PFSK-1 (cell line): Measurements from ENCODE around the gene CERS3.

ENCODE experiments used
- SIN3A ChIP-seq: IDR thresholded peaks from 2 replicates; pipeline ENCODE4 v1.6.1; 2012; ENCODE audit warnings: mild to moderate bottlenecking, low read length, moderate library complexity, borderline replicate concordance; ENCODE audit not compliant: insufficient read depth
- TF ChIP-seq, protein P1 (sequence below), 2 experiments: IDR thresholded peaks; 2 replicates each; pipeline versions ENCODE4 v1.6.1 to v1.8.0; 2011 to 2012; ENCODE audit warnings: low read depth in 2 of 2, low read length in 2 of 2, control low read depth in 1 of 2, inconsistent platforms in 1 of 2, mild to moderate bottlenecking in 1 of 2, moderate library complexity in 1 of 2; ENCODE audit not compliant: insufficient read depth in 1 of 2

DNA sequence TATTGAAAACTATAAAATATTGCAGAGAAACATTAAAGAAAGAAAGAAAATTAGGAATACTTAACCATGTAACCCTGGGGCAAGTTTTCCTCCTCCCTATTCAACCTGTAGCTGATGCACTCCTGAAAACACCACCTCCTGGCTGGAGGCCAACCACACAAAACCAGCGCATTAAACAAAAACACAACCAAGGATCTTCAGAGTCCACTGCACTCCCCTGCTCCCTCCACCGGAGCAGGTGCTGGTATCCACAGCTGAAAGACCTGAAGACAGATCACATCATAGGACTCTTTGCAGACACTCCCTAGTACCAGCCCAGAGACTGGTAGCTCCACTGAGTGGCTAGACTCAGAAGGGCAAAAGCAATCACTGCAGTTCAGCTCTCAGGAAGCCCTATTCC, 173.4 kb downstream of the CERS3 start:
- no peak for TF ChIP-seq SIN3A
- TF ChIP-seq, protein P1, sequence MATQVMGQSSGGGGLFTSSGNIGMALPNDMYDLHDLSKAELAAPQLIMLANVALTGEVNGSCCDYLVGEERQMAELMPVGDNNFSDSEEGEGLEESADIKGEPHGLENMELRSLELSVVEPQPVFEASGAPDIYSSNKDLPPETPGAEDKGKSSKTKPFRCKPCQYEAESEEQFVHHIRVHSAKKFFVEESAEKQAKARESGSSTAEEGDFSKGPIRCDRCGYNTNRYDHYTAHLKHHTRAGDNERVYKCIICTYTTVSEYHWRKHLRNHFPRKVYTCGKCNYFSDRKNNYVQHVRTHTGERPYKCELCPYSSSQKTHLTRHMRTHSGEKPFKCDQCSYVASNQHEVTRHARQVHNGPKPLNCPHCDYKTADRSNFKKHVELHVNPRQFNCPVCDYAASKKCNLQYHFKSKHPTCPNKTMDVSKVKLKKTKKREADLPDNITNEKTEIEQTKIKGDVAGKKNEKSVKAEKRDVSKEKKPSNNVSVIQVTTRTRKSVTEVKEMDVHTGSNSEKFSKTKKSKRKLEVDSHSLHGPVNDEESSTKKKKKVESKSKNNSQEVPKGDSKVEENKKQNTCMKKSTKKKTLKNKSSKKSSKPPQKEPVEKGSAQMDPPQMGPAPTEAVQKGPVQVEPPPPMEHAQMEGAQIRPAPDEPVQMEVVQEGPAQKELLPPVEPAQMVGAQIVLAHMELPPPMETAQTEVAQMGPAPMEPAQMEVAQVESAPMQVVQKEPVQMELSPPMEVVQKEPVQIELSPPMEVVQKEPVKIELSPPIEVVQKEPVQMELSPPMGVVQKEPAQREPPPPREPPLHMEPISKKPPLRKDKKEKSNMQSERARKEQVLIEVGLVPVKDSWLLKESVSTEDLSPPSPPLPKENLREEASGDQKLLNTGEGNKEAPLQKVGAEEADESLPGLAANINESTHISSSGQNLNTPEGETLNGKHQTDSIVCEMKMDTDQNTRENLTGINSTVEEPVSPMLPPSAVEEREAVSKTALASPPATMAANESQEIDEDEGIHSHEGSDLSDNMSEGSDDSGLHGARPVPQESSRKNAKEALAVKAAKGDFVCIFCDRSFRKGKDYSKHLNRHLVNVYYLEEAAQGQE (IDR thresholded peaks at IDR 0.05; ENCODE audit: insufficient read depth in 1 of 2, low read depth in 2 of 2, low read length in 2 of 2): no peak
